Type B pancreatic cell (in vitro differentiated cells): ENCODE measurements around the gene DIP2A. TPM values are rescaled to one million over a fixed set of nuclear protein-coding genes. Genes with fewer than 3 reads are reported as not detected.
"Not testable (repeated sequence)": the region's sequence is repeated elsewhere in the genome, so short reads cannot be mapped to it uniquely, and the experiment has no call there.

ENCODE experiments used
- DNase-seq: peaks from one replicate; pipeline ENCODE4 v3.0.0; 2021; ENCODE audit warnings: mixed read lengths; ENCODE audit not compliant: unreplicated experiment; ENCODE audit errors: extremely low spot score
- H3K27ac Mint-ChIP-seq: 2 replicates; pipeline ENCODE4 v1.8.0; 2021; ENCODE audit warnings: mild to moderate bottlenecking, mixed read lengths
- H3K27me3 Mint-ChIP-seq: 2 replicates; pipeline ENCODE4 v1.8.0; 2021; ENCODE audit warnings: mixed read lengths
- H3K36me3 Mint-ChIP-seq: 2 replicates; pipeline ENCODE4 v1.8.0; 2021; ENCODE audit warnings: mixed read lengths
- H3K4me1 Mint-ChIP-seq: one replicate; pipeline ENCODE4 v1.8.0; 2021; ENCODE audit warnings: mixed read lengths; ENCODE audit not compliant: unreplicated experiment
- H3K4me3 Mint-ChIP-seq: 2 replicates; pipeline ENCODE4 v1.8.0; 2021; ENCODE audit warnings: mild to moderate bottlenecking, mixed read lengths
- H3K9me3 Mint-ChIP-seq: 2 replicates; pipeline ENCODE4 v1.8.0; 2021; ENCODE audit warnings: mixed read lengths
- total RNA-seq: library from RNA; stranded (reverse); gene quantifications from 2 replicates; pipeline ENCODE4 v1.2.1, GENCODE V29; 2021; ENCODE audit warnings: low replicate concordance
- TF ChIP-seq, protein P1 (sequence below): fragments of 200-600 bp; sonication (generic); conservative IDR thresholded peaks from 2 replicates; pipeline ENCODE4 v1.5.0; 2021; ENCODE audit warnings: antibody characterized with exemption, mild to moderate bottlenecking

DIP2A gene
- total RNA-seq, 1 donor from 2014 or later: 49.4 TPM

GRCh38 chr21:46515109-46515508 is 56.4 kb downstream of the DIP2A start:
- TF ChIP-seq, protein P1, sequence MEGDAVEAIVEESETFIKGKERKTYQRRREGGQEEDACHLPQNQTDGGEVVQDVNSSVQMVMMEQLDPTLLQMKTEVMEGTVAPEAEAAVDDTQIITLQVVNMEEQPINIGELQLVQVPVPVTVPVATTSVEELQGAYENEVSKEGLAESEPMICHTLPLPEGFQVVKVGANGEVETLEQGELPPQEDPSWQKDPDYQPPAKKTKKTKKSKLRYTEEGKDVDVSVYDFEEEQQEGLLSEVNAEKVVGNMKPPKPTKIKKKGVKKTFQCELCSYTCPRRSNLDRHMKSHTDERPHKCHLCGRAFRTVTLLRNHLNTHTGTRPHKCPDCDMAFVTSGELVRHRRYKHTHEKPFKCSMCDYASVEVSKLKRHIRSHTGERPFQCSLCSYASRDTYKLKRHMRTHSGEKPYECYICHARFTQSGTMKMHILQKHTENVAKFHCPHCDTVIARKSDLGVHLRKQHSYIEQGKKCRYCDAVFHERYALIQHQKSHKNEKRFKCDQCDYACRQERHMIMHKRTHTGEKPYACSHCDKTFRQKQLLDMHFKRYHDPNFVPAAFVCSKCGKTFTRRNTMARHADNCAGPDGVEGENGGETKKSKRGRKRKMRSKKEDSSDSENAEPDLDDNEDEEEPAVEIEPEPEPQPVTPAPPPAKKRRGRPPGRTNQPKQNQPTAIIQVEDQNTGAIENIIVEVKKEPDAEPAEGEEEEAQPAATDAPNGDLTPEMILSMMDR: no peak
- Mint-ChIP-seq H3K4me1 (peaks cover 8% of the 10 kb centered on the region), H3K27ac (no peak overlapping the region), H3K36me3 (peaks cover 51% of the 10 kb centered on the region), H3K27me3 (no peaks in the 10 kb centered on the region), H3K4me3 (no peak overlapping the region), H3K9me3 (peaks cover 4% of the 10 kb centered on the region)
- no peak for DNase-seq

DNA sequence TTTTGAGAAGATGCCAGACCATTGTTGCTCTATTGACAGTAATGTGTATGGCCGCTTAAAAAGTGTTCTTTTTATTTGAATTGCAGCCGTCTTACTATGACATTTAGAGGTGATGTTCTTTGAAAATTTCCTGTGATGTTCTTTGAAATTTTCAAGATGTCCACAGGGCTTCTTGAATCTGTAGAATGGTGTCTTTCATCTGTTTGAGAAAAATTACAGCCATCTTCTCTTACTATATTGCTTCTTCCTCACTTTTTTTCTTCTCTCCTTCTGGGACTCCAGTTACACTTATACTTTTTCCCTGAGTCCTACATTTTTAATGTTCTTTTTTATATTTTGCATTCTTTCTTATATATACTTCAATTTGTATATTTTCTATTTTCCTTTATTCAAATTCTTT is 57.4 kb downstream of the DIP2A start:
- no peaks in the 10 kb centered on the region for H3K27me3 Mint-ChIP-seq
- DNase-seq: no peak
- TF ChIP-seq, protein P1: no peak
- peaks cover 8% of the 10 kb centered on the region for H3K4me1 Mint-ChIP-seq
- no peak overlapping the region for H3K27ac Mint-ChIP-seq
- H3K9me3 Mint-ChIP-seq: peaks cover 4% of the 10 kb centered on the region
- H3K4me3 Mint-ChIP-seq: no peak overlapping the region
- peaks cover 51% of the 10 kb centered on the region for H3K36me3 Mint-ChIP-seq

DNA sequence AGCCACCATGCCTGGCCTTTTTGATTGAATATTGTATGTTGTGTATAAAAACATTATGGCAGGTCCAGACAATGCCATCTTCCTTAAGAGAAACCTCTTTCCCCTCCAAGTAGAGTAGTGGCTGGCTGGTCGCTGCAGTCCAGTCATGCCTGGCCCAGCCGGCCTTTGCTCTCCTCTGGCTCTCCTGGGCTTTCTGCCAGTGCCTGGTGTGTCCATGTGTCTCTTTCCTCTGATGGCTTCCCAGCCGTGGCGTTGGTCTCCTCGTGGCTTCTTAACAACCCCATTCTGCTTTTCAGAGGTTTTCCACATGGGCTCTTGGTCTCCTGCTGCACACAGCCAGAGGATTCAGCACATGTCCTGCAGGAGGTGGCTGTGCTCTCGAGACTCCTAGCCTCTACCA is 58.7 kb downstream of the DIP2A start:
- Mint-ChIP-seq H3K36me3 (peaks cover 46% of the 10 kb centered on the region), H3K27me3 (no peaks in the 10 kb centered on the region), H3K4me1 (peaks cover 8% of the 10 kb centered on the region), H3K9me3 (peaks cover 4% of the 10 kb centered on the region), H3K4me3 (no peak overlapping the region), H3K27ac (no peak overlapping the region)
- DNase-seq: no peak
- TF ChIP-seq, protein P1: no peak

DNA sequence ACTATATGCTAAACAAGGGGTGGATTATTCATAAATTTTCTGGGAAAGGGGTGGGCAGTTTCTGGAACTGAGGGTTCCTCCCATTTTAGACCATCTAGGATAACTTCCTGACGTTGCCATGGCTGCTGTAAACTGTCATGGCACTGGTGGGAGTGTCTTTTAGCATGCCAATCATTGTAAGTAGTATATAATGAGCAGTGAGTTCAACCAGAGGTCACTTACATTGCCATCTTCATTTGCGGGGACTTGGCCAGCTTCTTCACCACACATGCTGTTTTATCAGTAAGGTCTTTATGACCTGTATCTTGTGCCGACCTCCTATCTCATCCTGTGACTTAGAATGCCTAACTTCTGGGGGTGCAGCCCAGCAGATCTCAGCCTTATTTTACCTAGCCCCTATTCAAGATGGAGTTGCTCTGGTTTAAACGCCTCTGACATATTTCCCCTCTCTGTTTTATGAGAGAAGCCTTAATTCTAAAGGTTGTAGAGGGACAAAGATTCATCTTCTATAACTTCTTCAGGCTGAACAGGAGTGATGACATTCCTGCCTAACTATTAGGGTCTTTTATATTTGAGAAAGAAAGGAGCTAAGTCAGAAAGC is 60.4 kb downstream of the DIP2A start:
- DNase-seq: no peak
- Mint-ChIP-seq H3K4me1 (peaks cover 8% of the 10 kb centered on the region), H3K9me3 (peaks cover 4% of the 10 kb centered on the region), H3K27ac (peak overlapping the region; percentile 39), H3K36me3 (peaks cover 37% of the 10 kb centered on the region), H3K27me3 (no peaks in the 10 kb centered on the region), H3K4me3 (no peak overlapping the region)
- TF ChIP-seq, protein P1: no peak

GRCh38 chr21:46527393-46527792 is 68.7 kb downstream of the DIP2A start:
- H3K36me3 Mint-ChIP-seq, DNase-seq, H3K9me3 Mint-ChIP-seq, H3K4me3 Mint-ChIP-seq, H3K27me3 Mint-ChIP-seq, H3K27ac Mint-ChIP-seq, H3K4me1 Mint-ChIP-seq: not testable (repeated sequence)

GRCh38 chr21:46527801-46528200 is 69.1 kb downstream of the DIP2A start:
- Mint-ChIP-seq H3K36me3 (no peaks in the 10 kb centered on the region), H3K9me3 (no peaks in the 10 kb centered on the region), H3K4me3 (no peak overlapping the region), H3K27me3 (no peaks in the 10 kb centered on the region), H3K4me1 (no peaks in the 10 kb centered on the region), H3K27ac (no peak overlapping the region)
- no peak for DNase-seq
- TF ChIP-seq, protein P1: no peak
